Measurements from ENCODE around the gene TSC22D3.

DNA sequence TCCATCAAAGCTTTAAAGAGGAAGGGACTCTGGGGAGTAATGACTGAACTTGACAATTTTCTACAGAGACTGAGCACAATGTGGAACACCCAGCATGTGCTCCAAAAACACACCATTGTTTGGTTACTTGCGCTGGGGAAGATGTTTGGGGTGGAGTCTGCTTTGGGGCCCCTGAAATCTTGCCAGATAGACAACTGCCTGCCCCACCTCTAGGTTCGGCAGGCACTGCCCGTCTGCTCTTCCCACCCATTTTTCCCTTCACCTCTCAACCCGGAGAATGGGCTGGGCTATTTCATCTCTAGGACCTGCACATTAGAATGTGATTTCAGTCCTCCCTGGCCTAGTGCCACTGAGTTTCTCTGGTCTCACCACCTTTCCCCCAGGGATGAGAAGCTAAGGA lies 41.9 kb downstream of the TSC22D3 start:
- TF ChIP-seq, protein P1, sequence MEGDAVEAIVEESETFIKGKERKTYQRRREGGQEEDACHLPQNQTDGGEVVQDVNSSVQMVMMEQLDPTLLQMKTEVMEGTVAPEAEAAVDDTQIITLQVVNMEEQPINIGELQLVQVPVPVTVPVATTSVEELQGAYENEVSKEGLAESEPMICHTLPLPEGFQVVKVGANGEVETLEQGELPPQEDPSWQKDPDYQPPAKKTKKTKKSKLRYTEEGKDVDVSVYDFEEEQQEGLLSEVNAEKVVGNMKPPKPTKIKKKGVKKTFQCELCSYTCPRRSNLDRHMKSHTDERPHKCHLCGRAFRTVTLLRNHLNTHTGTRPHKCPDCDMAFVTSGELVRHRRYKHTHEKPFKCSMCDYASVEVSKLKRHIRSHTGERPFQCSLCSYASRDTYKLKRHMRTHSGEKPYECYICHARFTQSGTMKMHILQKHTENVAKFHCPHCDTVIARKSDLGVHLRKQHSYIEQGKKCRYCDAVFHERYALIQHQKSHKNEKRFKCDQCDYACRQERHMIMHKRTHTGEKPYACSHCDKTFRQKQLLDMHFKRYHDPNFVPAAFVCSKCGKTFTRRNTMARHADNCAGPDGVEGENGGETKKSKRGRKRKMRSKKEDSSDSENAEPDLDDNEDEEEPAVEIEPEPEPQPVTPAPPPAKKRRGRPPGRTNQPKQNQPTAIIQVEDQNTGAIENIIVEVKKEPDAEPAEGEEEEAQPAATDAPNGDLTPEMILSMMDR (conservative IDR thresholded peaks at IDR 0.05; ENCODE audit: low read length), result no peak
- no peak for TF ChIP-seq EZH2phosphoT487 (IDR thresholded peaks at IDR 0.05; ENCODE audit: borderline replicate concordance, low read depth, low read length)
